ENCODE measurements around the gene B4GALT6.

B4GALT6 gene

DNA sequence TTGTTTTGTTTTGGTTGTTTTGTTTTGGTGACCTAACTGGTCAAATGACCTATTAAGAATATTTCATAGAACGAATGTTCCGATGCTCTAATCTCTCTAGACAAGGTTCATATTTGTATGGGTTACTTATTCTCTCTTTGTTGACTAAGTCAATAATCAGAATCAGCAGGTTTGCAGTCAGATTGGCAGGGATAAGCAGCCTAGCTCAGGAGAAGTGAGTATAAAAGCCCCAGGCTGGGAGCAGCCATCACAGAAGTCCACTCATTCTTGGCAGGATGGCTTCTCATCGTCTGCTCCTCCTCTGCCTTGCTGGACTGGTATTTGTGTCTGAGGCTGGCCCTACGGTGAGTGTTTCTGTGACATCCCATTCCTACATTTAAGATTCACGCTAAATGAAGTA lies 92.8 kb downstream of the B4GALT6 start, which contains the start of gene TTR:
TSS of gene TTR (plus strand) at position 250 of the 400 bp plus-strand sequence. CDS start at position 276, 26 bp downstream.
- TF ChIP-seq, protein P1, sequence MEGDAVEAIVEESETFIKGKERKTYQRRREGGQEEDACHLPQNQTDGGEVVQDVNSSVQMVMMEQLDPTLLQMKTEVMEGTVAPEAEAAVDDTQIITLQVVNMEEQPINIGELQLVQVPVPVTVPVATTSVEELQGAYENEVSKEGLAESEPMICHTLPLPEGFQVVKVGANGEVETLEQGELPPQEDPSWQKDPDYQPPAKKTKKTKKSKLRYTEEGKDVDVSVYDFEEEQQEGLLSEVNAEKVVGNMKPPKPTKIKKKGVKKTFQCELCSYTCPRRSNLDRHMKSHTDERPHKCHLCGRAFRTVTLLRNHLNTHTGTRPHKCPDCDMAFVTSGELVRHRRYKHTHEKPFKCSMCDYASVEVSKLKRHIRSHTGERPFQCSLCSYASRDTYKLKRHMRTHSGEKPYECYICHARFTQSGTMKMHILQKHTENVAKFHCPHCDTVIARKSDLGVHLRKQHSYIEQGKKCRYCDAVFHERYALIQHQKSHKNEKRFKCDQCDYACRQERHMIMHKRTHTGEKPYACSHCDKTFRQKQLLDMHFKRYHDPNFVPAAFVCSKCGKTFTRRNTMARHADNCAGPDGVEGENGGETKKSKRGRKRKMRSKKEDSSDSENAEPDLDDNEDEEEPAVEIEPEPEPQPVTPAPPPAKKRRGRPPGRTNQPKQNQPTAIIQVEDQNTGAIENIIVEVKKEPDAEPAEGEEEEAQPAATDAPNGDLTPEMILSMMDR (IDR thresholded peaks at IDR 0.05) = no peak

DNA sequence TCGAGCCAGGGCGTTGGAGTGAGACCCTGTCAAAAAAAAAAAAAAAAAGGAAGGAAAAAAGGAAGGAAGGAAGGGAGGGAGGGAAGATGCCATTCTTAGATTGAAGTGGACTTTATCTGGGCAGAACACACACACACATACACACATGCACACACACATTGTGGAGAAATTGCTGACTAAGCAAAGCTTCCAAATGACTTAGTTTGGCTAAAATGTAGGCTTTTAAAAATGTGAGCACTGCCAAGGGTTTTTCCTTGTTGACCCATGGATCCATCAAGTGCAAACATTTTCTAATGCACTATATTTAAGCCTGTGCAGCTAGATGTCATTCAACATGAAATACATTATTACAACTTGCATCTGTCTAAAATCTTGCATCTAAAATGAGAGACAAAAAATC lies 93.3 kb downstream of the B4GALT6 start:
- H3K9me3 ChIP-seq = no peaks in the 10 kb centered on the region
- H3K4me1 ChIP-seq (ENCODE audit: control insufficient read depth in 1 of 2, insufficient read depth in 1 of 2, low read depth in 1 of 2, low read length in 1 of 2) = no peaks in the 10 kb centered on the region
- no peaks in the 10 kb centered on the region for H3K36me3 ChIP-seq
- TF ChIP-seq, protein P1 (IDR thresholded peaks at IDR 0.05) = no peak
- H3K27me3 ChIP-seq = no peaks in the 10 kb centered on the region
- H3K4me3 ChIP-seq (ENCODE audit: low read depth in 1 of 2, low read length in 1 of 2) = no peak overlapping the region
- H3K27ac ChIP-seq = no peak overlapping the region

More for the DNA sequence above, 92.8 kb downstream of the B4GALT6 start, which contains the start of gene TTR:
- Histone ChIP-seq H3K4me1 (ENCODE audit: control insufficient read depth in 1 of 2, insufficient read depth in 1 of 2, low read depth in 1 of 2, low read length in 1 of 2) (no peaks in the 10 kb centered on the region), H3K27me3 (no peaks in the 10 kb centered on the region), H3K4me3 (ENCODE audit: low read depth in 1 of 2, low read length in 1 of 2) (no peak within 1 kb of the TSS), H3K9me3 (no peaks in the 10 kb centered on the region), H3K27ac (no peak within 1 kb of the TSS), H3K36me3 (no peaks in the 10 kb centered on the region)

DNA sequence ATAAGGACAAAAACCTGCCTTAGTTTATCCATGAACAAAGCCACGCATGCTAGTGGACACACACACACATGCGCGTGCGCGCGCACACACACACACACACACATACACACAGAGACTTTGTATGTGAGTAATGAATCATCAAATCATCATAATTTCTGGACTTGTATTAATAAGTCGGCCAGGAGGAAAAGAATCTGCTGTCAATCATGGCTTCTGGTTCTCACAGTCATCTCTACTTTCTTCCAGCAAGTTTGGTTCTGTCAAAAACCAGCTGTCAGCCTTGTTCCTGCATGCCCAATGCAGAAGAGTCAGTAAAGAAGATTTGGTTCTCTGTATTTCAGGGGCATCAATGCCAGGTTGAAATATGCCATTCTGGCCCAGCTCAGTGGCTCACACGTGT lies 93.8 kb downstream of the B4GALT6 start:
- Histone ChIP-seq H3K4me1 (ENCODE audit: control insufficient read depth in 1 of 2, insufficient read depth in 1 of 2, low read depth in 1 of 2, low read length in 1 of 2) (no peaks in the 10 kb centered on the region), H3K36me3 (no peaks in the 10 kb centered on the region), H3K27ac (no peak overlapping the region), H3K9me3 (no peaks in the 10 kb centered on the region), H3K4me3 (ENCODE audit: low read depth in 1 of 2, low read length in 1 of 2) (no peak overlapping the region), H3K27me3 (no peaks in the 10 kb centered on the region)
- TF ChIP-seq, protein P1 (IDR thresholded peaks at IDR 0.05) = no peak

DNA sequence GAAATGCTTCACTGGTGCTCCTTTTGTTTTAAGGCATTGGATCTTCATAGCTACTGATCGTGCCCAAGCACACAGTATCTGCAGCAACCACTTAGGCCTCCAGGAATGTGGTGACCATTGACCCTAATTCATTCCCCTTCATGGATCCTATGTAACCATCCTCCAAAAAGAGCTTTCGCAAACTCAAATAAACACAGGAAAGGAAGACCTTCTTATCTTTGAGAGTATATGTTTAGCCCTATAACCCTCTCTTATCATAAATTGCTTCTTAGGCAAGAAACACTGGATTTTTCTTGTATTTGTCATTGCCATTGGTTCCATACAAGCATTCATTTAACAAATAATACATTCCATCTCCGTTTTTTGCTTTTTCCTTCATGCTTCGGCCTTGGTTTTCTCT lies 96.9 kb downstream of the B4GALT6 start:
- H3K27me3 ChIP-seq = no peaks in the 10 kb centered on the region
- H3K4me3 ChIP-seq (ENCODE audit: low read depth in 1 of 2, low read length in 1 of 2) = no peak overlapping the region
- no peaks in the 10 kb centered on the region for H3K9me3 ChIP-seq
- TF ChIP-seq, protein P1 (IDR thresholded peaks at IDR 0.05) = no peak
- H3K36me3 ChIP-seq = no peaks in the 10 kb centered on the region
- H3K27ac ChIP-seq = no peak overlapping the region
- no peaks in the 10 kb centered on the region for H3K4me1 ChIP-seq (ENCODE audit: control insufficient read depth in 1 of 2, insufficient read depth in 1 of 2, low read depth in 1 of 2, low read length in 1 of 2)

DNA sequence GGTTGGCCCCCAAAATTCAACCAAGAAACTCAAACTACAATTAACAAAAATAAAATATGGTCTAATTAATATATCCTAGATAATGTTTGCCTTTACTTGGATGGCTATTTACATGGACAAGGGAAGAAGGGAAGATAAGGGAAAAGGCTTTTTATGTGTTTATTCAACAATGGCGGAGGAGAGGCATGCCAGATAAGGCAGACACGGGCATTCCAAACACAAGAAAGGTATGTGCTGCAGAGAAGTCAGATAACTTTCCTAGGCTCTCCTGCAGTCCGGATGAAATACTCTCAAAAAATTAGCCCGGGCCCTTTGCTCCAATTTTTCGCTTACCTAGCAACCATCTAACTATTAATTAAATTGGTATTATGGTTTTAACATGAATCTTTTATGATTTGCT lies 97.8 kb downstream of the B4GALT6 start:
- TF ChIP-seq, protein P1 (IDR thresholded peaks at IDR 0.05) = no peak
- Histone ChIP-seq H3K4me1 (ENCODE audit: control insufficient read depth in 1 of 2, insufficient read depth in 1 of 2, low read depth in 1 of 2, low read length in 1 of 2) (no peaks in the 10 kb centered on the region), H3K27me3 (no peaks in the 10 kb centered on the region), H3K27ac (no peak overlapping the region), H3K36me3 (no peaks in the 10 kb centered on the region), H3K4me3 (ENCODE audit: low read depth in 1 of 2, low read length in 1 of 2) (no peak overlapping the region), H3K9me3 (no peaks in the 10 kb centered on the region)

DNA sequence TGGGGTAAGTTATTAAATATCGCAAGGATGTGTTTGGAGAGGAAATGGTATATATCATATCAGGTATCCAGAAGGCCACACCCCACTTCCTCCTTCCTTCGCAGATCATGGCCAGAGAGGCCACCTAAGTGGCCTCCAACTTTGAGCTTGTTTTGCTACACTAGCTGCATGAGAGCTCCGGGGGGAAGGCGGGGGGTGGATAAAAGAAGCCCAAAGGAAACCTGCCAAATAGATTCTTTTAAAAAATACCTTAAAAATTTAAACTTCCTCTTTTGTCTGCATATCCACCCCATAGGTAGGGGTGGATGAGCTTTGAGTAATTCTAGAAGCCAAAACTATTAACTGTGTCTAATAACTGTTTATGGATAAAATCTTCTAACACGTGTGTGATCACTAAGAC lies 98.4 kb downstream of the B4GALT6 start:
- no peaks in the 10 kb centered on the region for H3K27me3 ChIP-seq
- no peaks in the 10 kb centered on the region for H3K36me3 ChIP-seq
- H3K27ac ChIP-seq = no peak overlapping the region
- H3K4me3 ChIP-seq (ENCODE audit: low read depth in 1 of 2, low read length in 1 of 2) = no peak overlapping the region
- H3K9me3 ChIP-seq = no peaks in the 10 kb centered on the region
- TF ChIP-seq, protein P1 (IDR thresholded peaks at IDR 0.05) = no peak
- no peaks in the 10 kb centered on the region for H3K4me1 ChIP-seq (ENCODE audit: control insufficient read depth in 1 of 2, insufficient read depth in 1 of 2, low read depth in 1 of 2, low read length in 1 of 2)

Data from neutrophil (primary cell).